GM12878 (cell line): Measurements from ENCODE around the gene PTPRD.

Experiments
- CEBPB ChIP-seq, 2 experiments: fragments of 150-350 bp in 1 of 2; IDR thresholded peaks; 2 replicates each; pipeline ENCODE4 v1.6.1; 2012 to 2014; ENCODE audit warnings: low read depth in 2 of 2, low read length in 2 of 2, borderline replicate concordance in 1 of 2, inconsistent platforms in 1 of 2
- EED ChIP-seq: sonication (generic); IDR thresholded peaks from 2 replicates; pipeline ENCODE4 v1.6.1; 2016; ENCODE audit warnings: antibody characterized with exemption, low read depth
- HDAC2 ChIP-seq: fragments of 200-600 bp; sonication (generic); IDR thresholded peaks from 2 replicates; pipeline ENCODE4 v1.6.1; 2017
- POLR2A ChIP-seq: IDR thresholded peaks from 2 replicates; pipeline ENCODE4 v1.6.1; 2011; ENCODE audit warnings: low read depth, mild to moderate bottlenecking, low read length
- RELA ChIP-seq: fragments of 450-650 bp; IDR thresholded peaks from 2 replicates; pipeline ENCODE4 v1.8.0; 2014; ENCODE audit warnings: borderline replicate concordance; ENCODE audit not compliant: partially characterized antibody
- REST ChIP-seq: IDR thresholded peaks from 2 replicates; pipeline ENCODE4 v1.6.1; 2012; ENCODE audit warnings: mild to moderate bottlenecking, low read depth, low read length
- SIX5 ChIP-seq: IDR thresholded peaks from 2 replicates; pipeline ENCODE4 v1.6.1; 2011; ENCODE audit warnings: mild to moderate bottlenecking, low read depth, low read length, moderate library complexity; ENCODE audit not compliant: severe bottlenecking
- SP1 ChIP-seq: IDR thresholded peaks from one replicate; pipeline ENCODE4 v1.6.1; 2011; ENCODE audit warnings: low read depth, low read length

- TF ChIP-seq POLR2A (no peak), CEBPB (IDR thresholded peaks at IDR 0.05; ENCODE audit: borderline replicate concordance in 1 of 2, low read depth in 2 of 2, low read length in 2 of 2) (no peak), EED (no peak), RELA (no peak), HDAC2 (no peak), REST (no peak), SP1 (no peak), SIX5 (no peak)
These were observed 15.0 kb downstream of the PTPRD start for GRCh38 chr9:10597801-10598200.
